Activated CD8-positive, alpha-beta memory T cell treated with anti-CD3 and anti-CD28 coated beads, Interleukin-2, amount 50 U/mL, for 24 hours (primary cell): ENCODE results near the gene TDRD10.
"Not testable (repeated sequence)": the region's sequence is repeated elsewhere in the genome, so short reads cannot be mapped to it uniquely, and the experiment has no call there.

Experiments
- DNase-seq: peaks from one replicate; pipeline ENCODE4 v3.0.0-alpha.2; 2020; ENCODE audit errors: extremely low read depth

Gene TDRD10

GRCh38 chr1:154514066-154514553, 12.1 kb downstream of the TDRD10 start:
- DNase-seq = no peak

GRCh38 chr1:154517661-154518060, 15.6 kb downstream of the TDRD10 start:
- no peak for DNase-seq

- no peak for DNase-seq
These were observed 17.6 kb downstream of the TDRD10 start for GRCh38 chr1:154519591-154519991.

GRCh38 chr1:154520333-154520732, 18.3 kb downstream of the TDRD10 start:
- no peak for DNase-seq

GRCh38 chr1:154521695-154522094, 19.7 kb downstream of the TDRD10 start:
- DNase-seq = no peak

GRCh38 chr1:154524881-154525280, 22.9 kb downstream of the TDRD10 start:
- DNase-seq = no peak

GRCh38 chr1:154527192-154527591, 25.2 kb downstream of the TDRD10 start:
- no peak for DNase-seq

- no peak for DNase-seq
These were observed 27.3 kb downstream of the TDRD10 start for GRCh38 chr1:154529308-154529707.

- DNase-seq = not testable (repeated sequence)
These were observed 29.9 kb downstream of the TDRD10 start for GRCh38 chr1:154531950-154532349.

GRCh38 chr1:154533952-154534844, 32.2 kb downstream of the TDRD10 start:
- DNase-seq = no peak

GRCh38 chr1:154536570-154536969, 34.6 kb downstream of the TDRD10 start:
- no peak for DNase-seq

GRCh38 chr1:154539486-154540483, 37.8 kb downstream of the TDRD10 start:
- no peak for DNase-seq

- DNase-seq = no peak
These were observed 39.2 kb downstream of the TDRD10 start for GRCh38 chr1:154541231-154541630.

- no peak for DNase-seq
These were observed 44.4 kb downstream of the TDRD10 start for GRCh38 chr1:154546264-154547063.

- no peak for DNase-seq
These were observed 45.2 kb downstream of the TDRD10 start for GRCh38 chr1:154547105-154547732.

GRCh38 chr1:154548028-154548427, 46.0 kb downstream of the TDRD10 start:
- no peak for DNase-seq

GRCh38 chr1:154549202-154549770, 47.3 kb downstream of the TDRD10 start:
- DNase-seq = no peak

GRCh38 chr1:154550070-154550469, 48.1 kb downstream of the TDRD10 start:
- no peak for DNase-seq

GRCh38 chr1:154550657-154551056, 48.6 kb downstream of the TDRD10 start:
- no peak for DNase-seq

GRCh38 chr1:154551474-154551873, 49.5 kb downstream of the TDRD10 start:
- no peak for DNase-seq

GRCh38 chr1:154552036-154552435, 50.0 kb downstream of the TDRD10 start:
- no peak for DNase-seq
